ENCODE results near the gene WDR18.
A peak's percentile ranks its signal among the peaks of the same experiment; 100 is the strongest.
"Not testable (repeated sequence)": the region's sequence is repeated elsewhere in the genome, so short reads cannot be mapped to it uniquely, and the experiment has no call there.

WDR18 gene

GRCh38 chr19:950352-951066 is 33.6 kb upstream of the WDR18 start:
- no peak for DNase-seq

DNA sequence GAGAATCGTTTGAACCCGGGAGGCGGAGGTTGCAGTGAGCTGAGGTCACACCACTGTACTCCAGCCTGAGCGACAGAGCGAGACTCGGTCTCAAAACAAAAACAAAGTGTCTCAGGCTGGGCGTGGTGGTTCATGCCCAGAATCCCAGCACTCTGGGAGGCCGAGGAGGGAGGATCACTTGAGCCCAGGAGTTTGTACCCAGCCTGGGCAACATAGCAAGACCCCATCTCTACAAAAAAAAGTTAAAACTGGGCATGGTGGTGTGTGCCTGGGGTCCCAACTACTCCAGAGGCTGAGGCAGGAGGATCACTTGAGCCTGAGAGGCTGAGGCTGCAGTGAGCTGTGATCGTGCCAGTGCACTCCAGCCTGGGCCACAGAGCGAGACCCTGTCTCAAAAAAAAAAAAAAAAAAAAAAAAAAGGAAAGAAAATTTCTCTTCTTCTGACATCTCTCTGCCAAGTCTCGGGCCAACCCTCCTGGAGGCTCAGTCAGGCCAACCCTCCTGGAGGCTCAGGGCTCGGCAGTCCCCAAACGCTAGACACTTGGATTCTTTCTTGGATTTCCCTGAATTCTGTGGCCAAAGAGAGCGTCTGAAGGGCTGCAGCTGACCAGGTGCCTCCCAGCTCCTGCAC is 32.0 kb upstream of the WDR18 start:
- no peak for DNase-seq

DNA sequence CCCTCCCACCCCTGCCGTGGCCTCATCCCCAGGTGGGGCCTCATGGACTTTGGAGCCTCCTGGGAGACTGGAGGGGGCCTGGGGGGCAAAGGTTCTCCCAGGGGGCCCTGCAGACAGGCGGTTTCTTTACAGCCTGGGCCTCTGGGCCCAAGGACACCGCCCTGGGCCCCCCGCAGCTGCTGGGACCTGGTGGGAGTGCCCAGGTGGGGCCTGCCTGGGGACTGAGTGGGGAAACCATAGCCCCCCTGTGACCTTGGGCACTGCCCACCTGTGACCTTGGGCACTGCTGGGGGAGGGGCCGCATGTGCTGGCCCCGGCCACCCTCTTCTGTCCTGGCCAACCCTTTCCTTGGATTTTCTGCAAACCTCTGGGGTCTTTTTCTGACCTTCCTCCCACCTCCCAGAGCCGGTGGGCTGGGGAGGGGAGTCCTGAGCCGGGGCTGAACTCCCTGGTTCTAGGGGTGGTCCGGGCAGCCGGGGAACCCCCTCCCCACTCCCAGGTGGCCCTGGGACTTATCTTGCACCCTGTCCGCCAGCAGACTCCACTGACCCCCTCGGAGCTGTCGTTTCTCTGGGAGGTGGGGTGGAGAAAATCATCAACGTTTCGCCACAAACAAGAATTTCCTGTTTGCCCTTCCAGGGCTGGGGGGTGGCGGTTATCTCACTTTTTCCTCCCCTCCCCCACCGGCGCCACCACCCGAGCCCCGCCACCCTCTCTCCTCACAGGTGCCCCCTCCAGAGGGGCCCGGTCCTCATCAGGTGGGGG is 31.3 kb upstream of the WDR18 start:
- DNase-seq, result peak; percentile 41

GRCh38 chr19:953445-954271 is 30.5 kb upstream of the WDR18 start:
- no peak for DNase-seq

DNA sequence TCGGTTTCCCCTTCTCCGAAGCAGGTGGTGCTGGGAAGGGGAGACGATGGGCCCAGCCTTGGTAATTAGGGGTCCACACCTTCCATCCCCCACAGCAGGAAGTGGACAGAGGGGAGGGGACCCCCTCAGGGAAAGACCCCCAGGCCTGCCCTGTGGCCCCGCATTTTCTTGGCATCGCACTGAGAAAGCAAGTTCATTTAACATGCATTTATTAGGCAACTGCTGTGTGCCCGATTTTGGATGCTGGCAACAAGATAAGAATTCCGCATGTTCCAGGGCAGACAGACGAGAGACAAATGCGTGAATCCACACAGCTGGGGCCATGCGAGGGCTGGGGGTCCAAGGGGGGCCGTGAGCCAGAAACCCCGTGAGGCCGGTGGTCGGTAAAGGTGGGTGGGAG is 29.9 kb upstream of the WDR18 start:
- DNase-seq, result no peak

DNA sequence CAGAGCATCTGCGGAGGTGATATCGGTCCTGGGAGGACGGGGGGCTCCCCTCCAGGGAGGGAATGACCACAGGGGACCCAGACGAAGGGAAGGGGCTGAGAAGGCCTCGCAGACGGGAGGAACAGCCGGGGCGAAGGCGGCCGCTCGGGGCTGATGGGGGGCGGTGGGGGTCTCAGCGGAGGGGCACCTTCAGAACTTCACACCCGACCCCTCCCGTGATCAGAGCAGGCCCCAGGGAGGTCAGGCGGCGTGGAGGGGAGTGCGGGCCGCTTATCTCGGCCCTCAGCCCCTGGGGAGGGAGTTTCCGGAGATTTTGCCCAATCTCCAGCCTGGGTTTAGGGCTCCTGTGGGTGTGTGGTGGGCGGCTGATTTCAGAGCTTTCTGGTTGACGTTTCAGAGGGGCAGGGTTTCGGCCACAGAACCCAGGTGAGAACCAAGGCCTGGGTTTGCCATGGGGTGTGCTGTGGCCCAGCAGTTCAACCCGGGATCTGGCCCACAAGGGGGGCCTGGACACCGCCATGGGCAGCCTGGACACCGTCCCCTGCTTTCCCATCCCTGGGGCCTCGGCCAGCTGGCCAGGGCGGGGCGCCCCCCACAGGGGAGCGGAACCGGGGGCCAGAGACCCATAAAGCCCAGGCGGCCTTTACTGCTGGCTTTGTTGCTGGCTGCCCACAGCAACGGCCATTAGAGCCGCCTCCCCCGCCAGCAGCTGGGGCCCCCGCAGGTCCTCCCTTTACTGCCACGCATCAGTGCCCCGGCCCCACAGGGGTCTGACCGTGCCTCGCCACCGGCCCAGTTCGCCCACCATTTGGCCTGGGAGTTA is 29.3 kb upstream of the WDR18 start:
- peak; percentile 39 for DNase-seq

DNA sequence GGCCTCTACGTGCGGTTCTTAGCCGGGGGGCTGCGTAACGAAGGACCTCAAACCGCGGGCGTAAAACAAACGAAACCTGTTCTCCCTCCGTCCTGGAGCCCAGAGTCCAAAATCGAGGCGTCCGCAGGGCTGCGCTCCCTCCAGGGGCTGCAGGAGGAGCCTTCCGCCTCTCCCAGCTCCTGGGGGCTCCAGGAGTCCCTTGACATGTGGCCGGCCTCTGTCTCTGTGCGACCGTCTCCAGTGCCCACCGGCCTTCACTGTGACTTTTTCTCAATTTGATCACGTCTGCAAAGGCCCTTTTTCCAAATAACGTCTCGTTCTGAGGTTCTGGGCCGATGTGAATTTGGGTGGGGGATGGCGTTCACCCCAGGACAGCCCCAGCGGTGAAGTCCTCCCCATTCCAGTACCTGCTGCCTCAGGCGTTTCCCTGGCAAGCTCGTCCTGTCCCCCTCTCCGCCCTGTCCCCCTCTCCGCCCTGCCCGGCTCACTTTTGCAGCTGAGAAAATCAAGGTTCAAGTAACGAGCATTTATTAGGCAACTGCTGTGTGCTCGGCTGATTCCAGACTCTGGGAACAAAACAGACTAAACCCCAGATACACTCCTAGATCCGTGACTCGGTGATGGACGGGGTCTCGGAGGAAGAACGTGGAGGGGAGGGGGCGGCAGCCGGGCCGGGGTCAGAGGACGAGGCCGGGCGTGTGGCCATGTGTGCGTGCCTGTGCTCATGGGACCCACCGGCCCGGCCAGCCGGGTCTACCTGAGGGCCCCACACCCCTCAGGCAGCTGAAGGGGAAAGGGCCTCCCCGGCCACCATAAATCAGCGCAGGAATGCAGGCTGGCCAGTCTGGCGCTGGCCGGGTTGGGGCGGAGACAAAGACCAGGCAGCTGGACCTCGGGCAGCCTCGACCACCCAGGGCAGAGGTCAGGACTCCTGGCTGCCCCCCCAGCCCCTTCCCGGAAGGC is 28.1 kb upstream of the WDR18 start:
- DNase-seq, result no peak

DNA sequence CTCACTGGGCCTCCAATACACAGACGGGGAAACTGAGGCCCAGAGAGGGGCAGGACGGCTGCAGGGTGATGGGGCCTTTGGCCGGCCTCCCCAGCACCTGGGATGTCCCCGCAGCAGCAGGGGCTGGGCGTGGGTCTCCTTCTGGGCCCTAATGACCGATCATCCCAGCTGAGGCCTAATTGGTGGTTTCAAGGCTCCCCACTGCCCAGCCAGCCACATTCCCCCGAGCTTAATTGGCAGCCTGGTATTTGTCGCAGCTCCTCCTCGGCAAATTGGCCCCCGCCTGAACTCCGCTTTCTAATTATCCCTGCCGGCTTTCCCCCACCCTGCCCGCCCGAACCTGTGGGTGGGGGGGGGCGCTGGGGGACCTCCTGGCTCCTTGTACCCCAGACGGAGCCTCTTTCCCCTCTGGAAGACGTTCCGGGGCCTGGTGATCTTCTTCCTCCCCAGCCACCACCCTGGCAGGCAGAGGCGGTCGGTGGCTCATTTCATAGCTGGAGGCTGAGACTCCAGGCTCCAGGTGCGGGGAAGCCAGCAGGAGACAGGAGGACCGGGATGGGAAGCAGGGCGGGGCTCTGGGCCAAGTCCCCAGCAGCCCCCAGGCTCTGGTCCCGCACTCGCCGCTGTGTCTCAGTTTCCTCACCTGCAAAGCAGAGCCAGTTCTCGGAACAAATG is 27.2 kb upstream of the WDR18 start:
- no peak for DNase-seq

DNA sequence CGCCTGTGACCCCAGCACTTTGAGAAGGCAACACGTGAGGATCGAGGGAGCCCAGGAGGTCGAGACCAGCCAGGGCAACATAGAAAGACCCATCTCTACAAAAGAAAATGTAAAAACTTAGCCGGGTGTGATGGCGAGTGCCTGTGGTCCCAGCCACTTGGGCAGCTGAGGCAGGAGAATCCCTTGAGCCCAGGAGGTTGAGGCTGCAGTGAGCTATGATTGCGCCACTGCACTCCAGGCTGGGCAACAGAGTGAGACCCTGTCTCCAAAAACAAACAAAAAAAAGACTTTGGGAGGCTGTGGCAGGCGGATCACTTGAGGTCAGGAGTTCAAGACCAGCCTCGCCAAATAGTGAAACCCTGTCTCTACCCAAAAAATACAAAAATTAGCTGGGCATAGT is 26.6 kb upstream of the WDR18 start:
- not testable (repeated sequence) for DNase-seq

- no peak for DNase-seq
These were observed 24.9 kb upstream of the WDR18 start for GRCh38 chr19:958967-959855.

DNA sequence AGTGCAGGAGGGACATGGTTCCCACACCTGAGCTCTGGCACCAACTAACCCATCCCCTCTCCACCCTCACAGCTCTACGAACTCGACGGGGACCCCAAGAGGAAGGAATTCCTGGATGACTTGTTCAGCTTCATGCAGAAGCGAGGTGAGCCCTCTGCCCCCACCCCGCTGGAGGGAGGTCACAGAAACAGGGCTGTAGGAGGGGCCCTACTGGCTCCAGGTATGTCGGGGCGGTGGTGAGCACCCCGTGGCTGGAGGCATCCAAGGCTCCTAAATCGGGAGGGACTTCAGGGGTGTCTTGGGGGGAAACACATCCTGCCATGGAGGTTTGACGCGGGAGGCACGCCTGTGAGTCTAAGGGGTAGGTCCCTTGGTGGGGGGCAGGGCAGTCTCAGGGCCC is 24.1 kb upstream of the WDR18 start:
- DNase-seq, result no peak

GRCh38 chr19:960601-960938 is 23.6 kb upstream of the WDR18 start:
- no peak for DNase-seq

- peak; percentile 93 for DNase-seq
These were observed 22.1 kb upstream of the WDR18 start for GRCh38 chr19:961866-962620.

DNA sequence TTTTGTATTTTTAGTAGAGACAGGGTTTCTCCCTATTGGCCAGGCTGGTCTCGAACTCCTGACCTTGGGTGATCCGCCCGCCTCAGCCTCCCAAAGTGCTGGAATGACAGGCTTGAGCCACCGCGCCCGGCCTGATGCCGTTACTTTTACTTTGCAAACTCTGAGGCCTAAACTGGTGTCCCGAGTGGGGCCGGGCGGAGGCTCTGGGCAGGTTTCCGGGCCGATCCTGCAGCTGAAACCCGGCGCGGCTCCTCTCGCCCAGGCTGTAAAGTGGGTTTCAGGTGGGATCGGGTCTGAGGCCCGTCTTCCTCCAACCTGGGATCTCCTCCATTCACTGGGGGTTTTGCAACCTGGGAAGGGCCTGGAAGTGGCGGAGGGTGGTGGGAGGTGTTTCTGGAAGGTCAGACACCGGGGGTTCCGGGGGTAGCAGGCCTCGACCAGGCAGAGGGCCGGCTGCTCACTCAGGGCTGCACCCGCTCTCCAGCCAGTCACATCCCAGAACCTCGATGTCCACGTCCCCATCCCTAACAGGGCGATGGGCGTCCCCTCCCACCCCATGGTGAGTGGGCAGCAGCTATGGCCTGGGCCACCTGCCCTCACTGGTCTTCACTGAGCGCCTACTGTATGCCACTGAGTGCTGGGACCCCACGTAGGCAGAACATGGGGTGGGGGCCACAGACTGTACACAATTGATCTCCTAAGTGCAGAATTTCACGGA is 21.3 kb upstream of the WDR18 start:
- DNase-seq, result no peak

GRCh38 chr19:963486-963951 is 20.6 kb upstream of the WDR18 start:
- DNase-seq, result no peak

DNA sequence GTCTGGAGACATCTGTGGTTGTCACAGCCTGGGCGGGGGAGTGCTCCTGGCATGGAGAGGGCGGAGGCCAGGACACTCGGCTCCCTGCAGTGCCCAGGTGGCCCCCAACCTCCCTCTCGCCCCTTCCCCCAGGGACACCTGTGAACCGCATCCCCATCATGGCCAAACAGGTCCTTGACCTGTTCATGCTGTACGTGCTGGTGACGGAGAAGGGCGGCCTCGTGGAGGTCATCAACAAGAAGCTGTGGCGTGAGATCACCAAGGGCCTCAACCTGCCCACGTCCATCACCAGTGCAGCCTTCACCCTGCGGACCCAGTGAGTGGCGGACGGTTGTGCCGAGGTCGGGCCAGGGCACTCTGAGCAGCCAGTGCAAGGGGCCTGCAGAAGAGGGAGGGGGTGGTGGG is 20.0 kb upstream of the WDR18 start:
- DNase-seq, result no peak

DNA sequence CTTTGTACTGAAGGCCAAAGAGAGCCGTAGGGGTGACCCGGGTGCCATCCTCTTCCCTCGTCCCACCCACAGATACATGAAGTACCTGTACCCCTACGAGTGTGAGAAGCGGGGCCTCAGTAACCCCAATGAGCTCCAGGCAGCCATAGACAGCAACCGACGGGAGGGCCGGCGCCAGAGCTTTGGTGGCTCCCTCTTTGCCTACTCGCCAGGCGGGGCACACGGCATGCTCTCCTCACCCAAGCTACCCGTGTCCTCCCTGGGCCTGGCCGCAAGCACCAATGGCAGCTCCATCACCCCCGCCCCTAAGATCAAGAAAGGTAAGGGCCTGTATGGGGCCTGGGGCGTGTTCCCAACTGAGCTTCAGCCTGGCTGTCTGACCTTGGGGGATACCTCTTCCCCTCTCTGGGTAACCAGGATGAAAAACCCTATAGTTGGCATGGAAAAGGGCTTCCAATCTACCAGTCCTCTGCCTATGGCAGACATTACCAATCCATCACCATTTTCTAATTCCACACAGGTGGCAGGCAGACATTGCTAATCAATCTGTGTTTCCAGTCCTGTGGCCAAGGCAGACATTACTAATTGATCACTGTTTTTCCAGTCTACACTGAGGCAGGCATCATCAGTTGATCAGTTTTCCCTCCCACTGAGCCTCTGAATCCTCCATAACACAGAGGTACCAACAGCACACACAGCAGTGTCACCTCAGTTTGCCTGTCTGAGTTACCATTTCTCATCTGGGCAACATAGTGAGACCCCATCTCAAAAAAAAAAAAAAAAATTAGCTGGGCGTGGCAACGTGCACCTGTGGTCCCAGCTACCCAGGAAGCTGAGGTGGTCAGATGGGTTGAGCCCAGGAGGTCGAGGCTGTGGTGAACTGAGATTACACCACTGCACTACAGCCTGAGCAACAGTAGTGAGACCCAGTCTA is 19.1 kb upstream of the WDR18 start:
- DNase-seq, result peak; percentile 52

All from hematopoietic multipotent progenitor cell treated with erythropoietin and hydrocortisone succinate and interleukin-3 and kit ligand, for 6 days (in vitro differentiated cells).